Activated CD4-positive, alpha-beta memory T cell treated with anti-CD3 and anti-CD28 coated beads, Interleukin-2, amount 10 ng/mL, durations not matched to agents 7 days and 5 days (primary cell): ENCODE data around the gene CCDC50. TPM values are rescaled to one million over a fixed set of nuclear protein-coding genes. Genes with fewer than 3 reads are reported as not detected.

ENCODE experiments used
- CTCF ChIA-PET: fragments of 350-600 bp; sonication (Branson Sonifier 250); formaldehyde crosslinking; loops from one replicate; lab custom pipeline; 2021; ENCODE audit warnings: antibody characterized with exemption, inconsistent platforms; lab: Charles Lee
- POLR2A ChIA-PET: fragments of 350-600 bp; sonication (Branson Sonifier 250); formaldehyde crosslinking; loops from one replicate; lab custom pipeline; 2021; ENCODE audit warnings: antibody characterized with exemption; lab: Charles Lee
- DNase-seq: peaks from one replicate; pipeline ENCODE4 v3.0.0-alpha.2; 2020
- H3K27ac Mint-ChIP-seq: one replicate; pipeline ENCODE4 v1.8.0; 2021; ENCODE audit warnings: mild to moderate bottlenecking, mixed read lengths
- H3K27me3 Mint-ChIP-seq: one replicate; pipeline ENCODE4 v1.8.0; 2021; ENCODE audit warnings: mixed read lengths
- H3K36me3 Mint-ChIP-seq: one replicate; pipeline ENCODE4 v1.8.0; 2021; ENCODE audit warnings: low read depth, mixed read lengths
- H3K4me1 Mint-ChIP-seq: one replicate; pipeline ENCODE4 v1.8.0; 2021; ENCODE audit warnings: mixed read lengths
- H3K4me3 Mint-ChIP-seq: one replicate; pipeline ENCODE4 v1.8.0; 2021; ENCODE audit warnings: mild to moderate bottlenecking, mixed read lengths
- H3K9me3 Mint-ChIP-seq: one replicate; pipeline ENCODE4 v1.8.0; 2021; ENCODE audit warnings: mixed read lengths
- total RNA-seq, 2 experiments: library from RNA; stranded (reverse); gene quantifications; one replicate each; pipeline ENCODE4 v1.2.3, GENCODE V29; 2021

The CCDC50 gene
- total RNA-seq, 2 experiments from 2014 or later: 15.5 to 17.0 TPM

DNA sequence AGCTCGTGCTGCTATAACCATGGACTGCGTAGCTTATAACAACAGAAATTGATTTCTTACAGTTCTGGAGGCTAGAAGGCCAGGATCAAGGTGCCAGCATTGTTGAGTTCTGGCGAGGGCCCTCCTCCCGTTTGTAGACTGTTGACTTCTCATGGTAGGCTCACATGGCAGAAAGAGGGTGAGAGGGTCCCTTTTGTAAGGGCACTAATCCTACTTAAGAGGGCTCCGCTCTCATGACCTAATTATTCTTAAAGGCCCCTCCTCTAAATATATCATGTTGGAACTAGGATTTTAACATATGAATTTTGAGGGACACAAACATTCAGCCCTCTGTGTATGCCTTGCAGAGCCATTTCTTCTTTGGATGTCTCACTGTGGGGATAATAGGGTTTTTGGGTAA lies 103.0 kb downstream of the CCDC50 start:
- H3K4me1 Mint-ChIP-seq: no peaks in the 10 kb centered on the region
- H3K4me3 Mint-ChIP-seq: no peak overlapping the region
- DNase-seq: no peak
- ChIA-PET POLR2A (no interaction called here), CTCF (no interaction called here)
- H3K36me3 Mint-ChIP-seq: no peaks in the 10 kb centered on the region
- H3K27me3 Mint-ChIP-seq: no peaks in the 10 kb centered on the region
- peaks cover 2% of the 10 kb centered on the region for H3K9me3 Mint-ChIP-seq
- H3K27ac Mint-ChIP-seq: no peak overlapping the region

DNA sequence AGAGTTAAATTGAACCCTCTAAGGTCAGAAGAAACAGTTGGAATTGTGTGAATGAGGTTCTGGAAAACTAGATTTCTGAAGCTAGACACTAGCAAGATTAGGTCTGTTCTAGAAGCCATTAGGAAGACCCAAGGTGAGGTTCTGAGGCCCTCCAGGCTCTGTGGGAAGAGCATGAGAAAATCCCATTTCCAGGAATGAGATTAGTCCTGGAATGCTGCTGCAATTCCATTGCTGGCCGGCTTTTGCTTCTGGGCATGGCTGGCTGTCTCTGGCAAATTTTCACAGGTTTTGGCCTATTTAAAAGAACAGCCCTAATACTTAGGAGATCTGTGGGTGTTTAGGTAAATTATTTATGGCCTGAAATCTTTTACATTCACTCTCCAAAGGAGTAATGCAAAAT lies 104.8 kb downstream of the CCDC50 start:
- H3K27me3 Mint-ChIP-seq: no peaks in the 10 kb centered on the region
- H3K4me3 Mint-ChIP-seq: no peak overlapping the region
- no peaks in the 10 kb centered on the region for H3K4me1 Mint-ChIP-seq
- no peaks in the 10 kb centered on the region for H3K36me3 Mint-ChIP-seq
- no peak for DNase-seq
- H3K9me3 Mint-ChIP-seq: peaks cover 2% of the 10 kb centered on the region
- no peak overlapping the region for H3K27ac Mint-ChIP-seq
- ChIA-PET POLR2A (no interaction called here), CTCF (no interaction called here)

DNA sequence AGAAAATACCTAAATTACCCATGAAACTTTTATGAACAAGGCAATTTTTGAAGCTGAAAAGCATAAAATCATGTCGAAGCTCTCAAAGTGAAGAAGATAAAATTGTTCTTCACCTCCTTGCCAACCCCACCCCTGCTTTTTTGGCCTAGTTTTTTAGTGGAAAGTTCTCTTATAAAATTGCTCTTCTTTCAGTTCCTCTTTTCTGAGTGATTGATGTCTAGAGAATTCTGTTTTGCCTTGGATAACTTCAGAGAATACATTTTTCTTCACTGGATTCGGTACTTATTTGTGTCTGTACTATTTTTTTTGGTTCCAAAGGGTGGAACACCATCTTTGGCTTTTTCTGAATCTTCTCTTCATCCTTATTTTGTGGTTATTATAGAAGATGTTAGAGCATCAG lies 106.8 kb downstream of the CCDC50 start:
- H3K27ac Mint-ChIP-seq: no peak overlapping the region
- H3K4me1 Mint-ChIP-seq: no peaks in the 10 kb centered on the region
- ChIA-PET POLR2A (no interaction called here), CTCF (no interaction called here)
- no peaks in the 10 kb centered on the region for H3K27me3 Mint-ChIP-seq
- DNase-seq: no peak
- H3K9me3 Mint-ChIP-seq: peaks cover 2% of the 10 kb centered on the region
- H3K36me3 Mint-ChIP-seq: no peaks in the 10 kb centered on the region
- no peak overlapping the region for H3K4me3 Mint-ChIP-seq

DNA sequence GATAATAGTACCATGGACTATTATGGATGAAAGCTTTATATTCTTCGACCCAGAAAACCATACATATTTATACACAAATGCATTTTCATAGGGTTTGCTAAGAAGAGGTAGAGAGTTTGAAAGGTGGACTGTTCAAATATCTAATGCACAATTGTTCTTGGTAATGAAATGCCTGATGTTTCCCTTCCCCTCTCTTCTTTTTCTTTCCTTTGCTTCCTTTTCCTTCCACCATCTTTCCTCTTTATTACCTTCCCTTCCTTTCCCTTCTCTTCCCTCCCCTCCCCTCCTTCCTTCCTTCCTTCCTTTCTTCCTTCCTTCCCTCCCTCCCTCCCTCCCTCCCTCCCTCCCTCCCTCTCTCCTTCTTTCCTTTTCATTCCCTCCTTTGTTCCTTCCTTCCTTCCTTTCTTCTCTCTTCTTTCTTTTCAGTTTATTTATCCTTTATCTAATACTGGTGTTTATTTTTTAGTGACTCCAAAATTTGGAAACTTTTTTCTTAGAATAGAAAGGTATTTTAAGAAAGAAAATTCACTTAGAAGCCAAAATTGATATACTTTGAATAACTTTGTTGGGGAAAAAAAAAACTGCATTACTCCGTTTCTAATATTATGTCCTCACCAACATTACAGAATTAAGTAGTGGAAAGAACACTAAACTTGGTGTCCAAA lies 109.1 kb downstream of the CCDC50 start:
- Mint-ChIP-seq H3K4me3 (no peak overlapping the region), H3K36me3 (no peaks in the 10 kb centered on the region), H3K4me1 (no peaks in the 10 kb centered on the region), H3K9me3 (no peaks in the 10 kb centered on the region), H3K27me3 (no peaks in the 10 kb centered on the region), H3K27ac (no peak overlapping the region)
- DNase-seq: no peak
- POLR2A ChIA-PET: no interaction called here
- CTCF ChIA-PET: no interaction called here

DNA sequence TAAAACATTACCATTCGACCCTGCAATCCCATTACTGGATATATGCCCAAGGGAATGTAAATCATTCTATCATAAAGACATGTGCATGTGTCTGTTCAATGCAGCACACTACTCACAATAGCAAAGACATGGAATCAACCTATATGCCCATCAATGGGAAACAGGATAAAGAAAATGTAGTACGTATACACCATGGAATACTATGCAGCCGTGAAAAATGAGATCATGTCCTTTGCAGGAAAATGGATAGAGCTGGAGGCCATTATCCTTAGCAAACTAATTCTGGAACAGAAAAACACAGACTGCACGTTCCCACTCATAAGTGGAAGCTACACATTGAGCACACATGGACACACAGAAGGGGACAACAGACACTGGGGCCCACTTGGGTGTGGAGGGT lies 111.3 kb downstream of the CCDC50 start:
- H3K4me3 Mint-ChIP-seq: no peak overlapping the region
- DNase-seq: no peak

GRCh38 chr3:191441687-191442086 lies 112.5 kb downstream of the CCDC50 start:
- H3K4me1 Mint-ChIP-seq: no peaks in the 10 kb centered on the region
- ChIA-PET POLR2A (no interaction called here), CTCF (no interaction called here)
- no peaks in the 10 kb centered on the region for H3K27me3 Mint-ChIP-seq
- no peak for DNase-seq
- H3K9me3 Mint-ChIP-seq: no peaks in the 10 kb centered on the region
- no peaks in the 10 kb centered on the region for H3K36me3 Mint-ChIP-seq
- no peak overlapping the region for H3K27ac Mint-ChIP-seq
- no peak overlapping the region for H3K4me3 Mint-ChIP-seq

More for the DNA sequence above, 111.3 kb downstream of the CCDC50 start:
- ChIA-PET CTCF (no interaction called here), POLR2A (no interaction called here)
- H3K36me3 Mint-ChIP-seq: no peaks in the 10 kb centered on the region
- H3K4me1 Mint-ChIP-seq: no peaks in the 10 kb centered on the region
- H3K27me3 Mint-ChIP-seq: no peaks in the 10 kb centered on the region
- H3K27ac Mint-ChIP-seq: no peak overlapping the region
- H3K9me3 Mint-ChIP-seq: no peaks in the 10 kb centered on the region

DNA sequence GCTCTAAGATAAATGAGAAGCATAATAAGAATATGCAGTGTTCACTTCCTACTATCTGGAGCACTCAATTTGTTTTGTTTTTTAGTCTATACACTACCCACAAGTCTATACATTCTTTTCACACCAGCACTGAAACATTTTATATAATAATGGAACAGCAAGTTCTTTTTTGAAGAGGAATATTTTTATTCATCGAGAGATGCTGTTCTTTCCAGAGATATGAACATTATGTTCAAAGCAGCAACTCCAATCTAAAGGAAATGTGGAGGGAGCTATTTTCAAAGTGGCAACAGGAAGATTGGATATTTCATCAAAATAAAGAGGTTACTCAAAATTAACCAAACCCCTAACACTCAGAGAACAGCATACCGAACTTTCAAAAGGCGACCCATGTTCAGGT lies 115.4 kb downstream of the CCDC50 start:
- H3K4me3 Mint-ChIP-seq: no peak overlapping the region
- no peaks in the 10 kb centered on the region for H3K27me3 Mint-ChIP-seq
- no peaks in the 10 kb centered on the region for H3K36me3 Mint-ChIP-seq
- no peak overlapping the region for H3K27ac Mint-ChIP-seq
- ChIA-PET POLR2A (no interaction called here), CTCF (no interaction called here)
- peaks cover 2% of the 10 kb centered on the region for H3K9me3 Mint-ChIP-seq
- DNase-seq: no peak
- no peaks in the 10 kb centered on the region for H3K4me1 Mint-ChIP-seq

Other genes with a start within 250 kb of the CCDC50 start
- gene OSTN, start 130.2 kb upstream of the CCDC50 start, total RNA-seq: not detected
- gene UTS2B, start 1.1 kb downstream of the CCDC50 start, total RNA-seq: not detected
- not detected for gene PYDC2, start 131.8 kb downstream of the CCDC50 start, total RNA-seq